Measurements from ENCODE around the gene NAGPA. TPM values are rescaled to one million over a fixed set of nuclear protein-coding genes. Genes with fewer than 3 reads are reported as not detected.

NAGPA gene
- total and polyA plus RNA-seq, 2 of the 8 experiments (the other 6 are each of a cell fraction or from before 2014, with no cell fraction given), result 10.1 to 13.2 TPM

GRCh38 chr16:5031601-5032000 lies 2.1 kb downstream of the NAGPA start:
- H4K20me1 ChIP-seq (replicated peaks in 1 of 2; ENCODE audit: control insufficient read depth in 1 of 2, insufficient read depth in 2 of 2, low read length in 2 of 2), result no peaks in the 10 kb centered on the region
- no peak overlapping the region for H4K91ac ChIP-seq (replicated peaks; ENCODE audit: insufficient read length, low read length)
- no peak overlapping the region for H4K5ac ChIP-seq (ENCODE audit: insufficient read length, low read depth, low read length)
- no peak overlapping the region for H3K4ac ChIP-seq (replicated peaks; ENCODE audit: insufficient read length, low read depth, low read length)
- 89% methylated on average over 7 of the region's 7 CpGs; no CpG with 5 or more reads in 1 of the 2 experiments for WGBS, 2 experiments (ENCODE audit: extremely low coverage in 1 of 2, insufficient coverage in 1 of 2, insufficient read length in 1 of 2, insufficient replicate concordance in 2 of 2, low coverage in 1 of 2, low lambda C conversion rate in 2 of 2, missing lambda C conversion rate in 1 of 2)
- H3K4me3 ChIP-seq (ENCODE audit: extremely low read depth in 1 of 4, insufficient read depth in 2 of 4, low read depth in 3 of 4, low read length in 4 of 4), result no peak overlapping the region
- H3K79me2 ChIP-seq (ENCODE audit: control insufficient read depth in 1 of 2, insufficient read depth in 2 of 2, low read length in 2 of 2), result no peaks in the 10 kb centered on the region
- no peak overlapping the region for H2BK120ac ChIP-seq (replicated peaks; ENCODE audit: low read depth, low read length)
- no peak overlapping the region for H2BK12ac ChIP-seq (ENCODE audit: low read depth, low read length)
- H3K23ac ChIP-seq (ENCODE audit: insufficient read length), result no peak overlapping the region
- H3K4me2 ChIP-seq (ENCODE audit: insufficient read depth in 1 of 2, low read depth in 2 of 2, low read length in 2 of 2), result no peak overlapping the region
- H2BK5ac ChIP-seq (ENCODE audit: low read depth, low read length), result no peak overlapping the region
- POLR2A ChIA-PET (ENCODE audit: partially characterized antibody), result interaction anchor here (1.1 to 1.2 kb wide), 2 partner anchors 17 to 63 kb away, joined by 3 to 4 read pairs; no protein-coding TSS in a partner anchor
- no peak overlapping the region for H3K56ac ChIP-seq (replicated peaks; ENCODE audit: insufficient read length, low read depth, low read length)
- no peak overlapping the region for H2AK5ac ChIP-seq (ENCODE audit: low read depth, low read length)
- no peak overlapping the region for H3K9ac ChIP-seq (replicated peaks in 1 of 4; ENCODE audit: extremely low read depth in 1 of 4, low read depth in 3 of 4, low read length in 3 of 4)
- no peaks in the 10 kb centered on the region for H3K36me3 ChIP-seq (ENCODE audit: control insufficient read depth in 2 of 4, insufficient read depth in 4 of 4, low read length in 3 of 4)
- H2AFZ ChIP-seq (ENCODE audit: low read length), result no peak overlapping the region
- no peak overlapping the region for H3K27ac ChIP-seq (ENCODE audit: low read depth, low read length)
- DNase-seq (ENCODE audit: low read depth in 1 of 2, low spot score in 2 of 2), result no peak
- H3K9me3 ChIP-seq (ENCODE audit: insufficient read depth in 2 of 2, low read depth in 1 of 2, low read length in 1 of 2), result no peaks in the 10 kb centered on the region
- no peaks in the 10 kb centered on the region for H3K79me1 ChIP-seq (ENCODE audit: low read depth, low read length)
- H3K4me1 ChIP-seq (replicated peaks in 1 of 4; ENCODE audit: control insufficient read depth in 3 of 4, insufficient read depth in 4 of 4, low read length in 3 of 4), result peaks cover 2 to 9% (median 6%) of the 10 kb centered on the region in 4 experiments; a peak in 6 of 7 replicates
- H2BK20ac ChIP-seq (ENCODE audit: low read length), result no peak overlapping the region
- H2BK15ac ChIP-seq (ENCODE audit: low read length), result no peak overlapping the region
- FAIRE-seq, result no peak
- CTCF ChIA-PET (ENCODE audit: partially characterized antibody), result interaction anchor here (0.7 to 4.1 kb wide), 6 partner anchors 10 to 72 kb away, joined by 3 to 25 read pairs (median 4); no protein-coding TSS in a partner anchor
- no peak overlapping the region for H4K8ac ChIP-seq (ENCODE audit: extremely low read depth, insufficient read depth, low read length)
- no peak overlapping the region for H3K14ac ChIP-seq (ENCODE audit: insufficient read length)
- peaks cover 12% of the 10 kb centered on the region for H3K23me2 ChIP-seq (ENCODE audit: low read depth, low read length)
- no peak overlapping the region for H3K18ac ChIP-seq (ENCODE audit: extremely low read depth, low read length)
- peaks cover 0 to 6% (median 5%) of the 10 kb centered on the region in 4 experiments; a peak in 3 of 7 replicates for H3K27me3 ChIP-seq (replicated peaks in 1 of 4; ENCODE audit: control insufficient read depth in 3 of 4, extremely low read depth in 1 of 4, insufficient read depth in 3 of 4, low read length in 3 of 4)
- TF ChIP-seq SP1 (IDR thresholded peaks at IDR 0.05; ENCODE audit: low read depth, low read length) (no peak), KDM1A (IDR thresholded peaks at IDR 0.05; ENCODE audit: borderline replicate concordance, low read length) (no peak), BRCA1 (IDR thresholded peaks at IDR 0.05; ENCODE audit: low read depth, low read length) (no peak), POU5F1 (IDR thresholded peaks at IDR 0.05; ENCODE audit: low read depth, low read length) (no peak), SIX5 (IDR thresholded peaks at IDR 0.05; ENCODE audit: low read depth, low read length) (no peak), TAF7 (optimal IDR thresholded peaks at IDR 0.05; ENCODE audit: borderline replicate concordance, low read depth, low read length) (no peak), MAFK (IDR thresholded peaks at IDR 0.05; ENCODE audit: low read depth, low read length) (no peak), JUN (IDR thresholded peaks at IDR 0.05; ENCODE audit: low read depth, low read length) (no peak), HDAC2 (IDR thresholded peaks at IDR 0.05; ENCODE audit: borderline replicate concordance in 1 of 2, low read depth in 2 of 2, low read length in 2 of 2) (no peak), RAD21 (IDR thresholded peaks at IDR 0.05 in 1 of 2, conservative IDR thresholded peaks at IDR 0.05 in 1 of 2; ENCODE audit: low read depth in 2 of 2, low read length in 2 of 2) (no peak), EP300 (IDR thresholded peaks at IDR 0.05; ENCODE audit: borderline replicate concordance in 1 of 2, low read depth in 2 of 2, low read length in 2 of 2) (no peak), TEAD4 (IDR thresholded peaks at IDR 0.05; ENCODE audit: low read depth, low read length) (no peak), RBBP5 (IDR thresholded peaks at IDR 0.05; ENCODE audit: borderline replicate concordance, low read depth, low read length) (no peak), ZNF274 (IDR thresholded peaks at IDR 0.05; ENCODE audit: borderline replicate concordance, extremely low read depth, low read length) (no peak)

Data from H1 (cell line).